Measurements from ENCODE around the gene FLYWCH1.

The FLYWCH1 gene

DNA sequence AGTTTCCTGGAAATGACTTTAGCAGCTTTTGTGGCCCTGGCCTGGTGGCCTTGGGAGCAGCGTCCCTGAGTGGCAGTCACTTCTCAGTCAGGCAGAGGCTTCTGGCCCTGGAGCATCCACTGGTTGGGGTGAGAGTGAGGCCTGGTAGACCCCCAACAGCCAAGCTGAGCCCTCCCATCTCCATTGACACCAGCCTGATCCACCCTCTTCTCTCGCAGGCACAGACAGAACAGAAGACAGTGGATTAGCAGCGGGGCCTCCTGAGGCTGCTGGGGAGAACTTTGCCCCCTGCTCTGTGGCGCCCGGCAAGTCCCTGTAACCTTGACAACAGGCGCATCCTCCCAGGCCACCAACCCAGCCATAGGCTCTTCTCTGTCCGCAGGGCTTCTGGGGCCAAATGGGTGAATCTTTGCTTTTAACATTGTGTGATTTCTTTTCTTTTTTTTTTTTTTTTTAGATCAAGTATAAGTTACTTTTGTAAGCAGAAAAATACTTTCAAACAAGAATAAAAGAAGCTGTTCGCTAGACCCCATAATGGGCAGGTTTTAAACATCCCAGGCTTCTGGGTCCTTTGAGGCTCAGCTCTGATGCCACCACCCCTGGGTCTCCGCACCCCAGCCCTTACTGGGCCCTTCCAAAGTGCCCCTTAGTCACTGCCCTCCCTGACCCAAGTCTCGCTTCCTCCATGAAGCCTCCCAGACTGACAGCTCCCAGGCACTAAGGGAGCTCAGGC lies 12.7 kb upstream of the FLYWCH1 start:
- no peak for DNase-seq (ENCODE audit: low read depth in 4 of 4, low spot score in 1 of 4)

DNA sequence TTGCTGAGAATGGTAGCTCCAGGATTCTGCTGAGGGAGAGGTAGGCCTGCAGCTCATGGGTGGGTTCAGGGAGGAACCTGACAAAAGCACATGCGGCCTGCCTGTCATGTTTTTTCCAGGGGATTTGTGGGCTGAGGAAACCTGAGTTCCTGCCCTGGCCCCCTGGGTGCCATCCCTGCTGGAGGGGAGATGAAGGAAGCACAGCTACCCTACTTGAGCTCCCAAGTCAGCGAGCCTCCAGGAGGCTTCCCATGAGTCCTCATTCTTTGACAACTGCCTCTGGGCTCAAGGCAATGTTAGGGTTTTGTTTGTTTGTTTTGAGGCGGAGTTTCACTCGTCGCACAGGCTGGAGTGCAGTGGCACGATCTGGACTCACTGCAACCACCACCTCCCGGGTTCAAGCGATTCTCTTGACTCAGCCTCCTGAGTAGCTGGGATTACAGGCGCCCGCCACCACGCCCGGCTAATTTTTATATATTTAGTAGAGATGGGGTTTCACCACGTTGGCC lies 12.1 kb upstream of the FLYWCH1 start:
- no peak for DNase-seq (ENCODE audit: low read depth in 4 of 4, low spot score in 1 of 4)

DNA sequence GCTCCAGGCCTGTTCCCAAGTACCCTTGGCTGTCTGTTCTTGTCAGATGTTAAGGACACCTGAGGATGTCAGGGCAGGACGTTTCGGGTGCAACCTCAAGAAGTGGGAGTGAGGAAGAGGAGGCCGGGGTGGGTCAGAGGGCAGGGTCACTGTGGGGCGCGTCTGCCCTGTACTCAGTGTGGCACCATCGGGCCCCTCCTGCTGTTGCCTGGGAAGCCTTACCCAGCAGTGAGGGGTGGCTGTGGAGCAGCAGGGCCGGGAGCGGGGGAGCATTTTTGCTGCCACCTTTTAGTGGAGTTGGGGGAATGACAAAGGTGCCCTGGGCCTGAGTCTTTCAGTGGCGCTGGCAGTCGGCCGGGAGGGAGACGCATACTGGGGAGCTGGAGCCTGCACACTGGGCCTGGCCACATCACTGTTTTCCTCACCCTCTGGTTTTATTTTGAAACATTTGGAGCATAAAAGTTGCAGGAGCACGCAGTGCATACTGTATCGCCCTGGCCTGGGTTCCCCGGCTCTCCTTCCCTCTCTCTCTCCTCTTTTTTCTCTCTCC lies 11.1 kb upstream of the FLYWCH1 start:
- no peak for DNase-seq (ENCODE audit: low read depth in 4 of 4, low spot score in 1 of 4)

DNA sequence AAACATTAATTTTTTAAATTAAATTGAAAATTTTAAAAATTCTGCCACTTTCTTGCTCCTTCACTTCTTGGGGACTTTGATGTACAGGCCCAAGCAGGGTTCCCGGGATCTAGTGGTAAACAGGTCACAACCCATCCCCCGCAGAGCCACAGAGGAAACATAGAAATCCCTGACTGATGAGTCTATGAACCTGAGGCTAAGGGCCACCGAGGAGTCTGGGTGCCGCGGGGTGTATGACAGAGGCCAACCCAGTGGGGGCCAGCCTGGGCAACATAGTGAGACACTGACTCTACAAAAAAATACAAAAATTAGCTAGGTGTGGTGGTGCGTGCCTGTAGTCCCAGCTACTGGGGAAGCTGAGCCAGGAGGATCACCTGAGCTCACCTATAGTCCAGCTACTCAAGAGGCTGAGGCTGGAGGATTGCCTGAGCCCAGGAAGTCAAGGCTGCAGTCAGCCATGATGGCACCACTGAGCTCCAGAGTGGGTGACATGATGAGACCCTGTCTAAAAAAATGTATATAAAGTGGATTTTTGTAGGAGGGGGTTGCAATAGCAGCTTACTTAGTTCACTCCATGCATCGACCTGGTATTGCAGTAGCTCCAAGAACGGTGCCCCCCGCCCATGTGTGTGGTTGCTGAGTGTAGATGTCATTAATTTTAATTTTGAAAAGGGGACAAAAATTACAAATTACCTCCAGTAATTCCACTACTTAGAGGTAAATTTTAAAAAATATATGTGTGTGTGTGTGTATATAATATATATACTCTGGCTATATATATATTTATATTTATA lies 9.2 kb upstream of the FLYWCH1 start:
- no peak for DNase-seq (ENCODE audit: low read depth in 4 of 4, low spot score in 1 of 4)

DNA sequence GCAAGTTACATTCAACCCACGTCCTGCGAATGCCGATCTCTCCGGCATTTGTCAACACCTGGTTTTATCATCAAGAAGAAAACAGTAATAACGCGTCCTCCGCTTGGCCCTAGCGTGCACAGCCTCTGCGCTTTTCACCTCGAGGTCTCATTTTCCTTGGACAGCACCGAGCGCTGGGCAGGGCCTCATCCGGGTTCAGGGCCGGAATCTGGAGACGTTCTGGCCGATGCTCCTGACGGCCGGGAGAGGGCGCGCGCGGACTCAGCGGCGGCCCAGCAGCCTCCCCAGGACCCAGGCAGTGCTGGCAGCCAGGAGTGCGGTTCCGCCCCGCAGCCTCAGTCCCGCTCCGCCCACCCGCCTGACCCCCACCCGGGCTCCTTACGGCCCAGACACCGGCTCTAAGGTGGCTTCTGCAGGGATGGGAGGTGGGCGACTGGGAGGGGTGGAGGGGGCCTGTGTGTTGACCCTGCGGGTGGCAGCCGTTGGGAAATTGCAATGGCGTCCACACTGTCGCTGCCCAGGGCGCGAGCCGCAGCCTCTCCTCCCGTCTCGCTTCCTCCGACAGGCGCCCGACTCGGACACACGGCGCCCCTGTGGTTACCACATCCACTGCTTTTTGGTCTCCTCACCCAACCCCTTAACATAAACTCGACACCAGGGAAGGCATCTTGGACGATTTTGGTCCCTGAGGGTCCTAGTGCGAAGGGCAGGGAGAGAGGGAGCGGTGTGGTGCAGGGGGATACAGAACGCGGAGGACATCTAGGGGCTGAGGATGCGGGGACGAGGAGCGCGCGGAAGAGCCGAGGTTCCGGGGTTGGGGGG lies 7.4 kb upstream of the FLYWCH1 start:
- peak; percentile 55 to 65 (median 60) for DNase-seq (ENCODE audit: low read depth in 4 of 4, low spot score in 1 of 4)

DNA sequence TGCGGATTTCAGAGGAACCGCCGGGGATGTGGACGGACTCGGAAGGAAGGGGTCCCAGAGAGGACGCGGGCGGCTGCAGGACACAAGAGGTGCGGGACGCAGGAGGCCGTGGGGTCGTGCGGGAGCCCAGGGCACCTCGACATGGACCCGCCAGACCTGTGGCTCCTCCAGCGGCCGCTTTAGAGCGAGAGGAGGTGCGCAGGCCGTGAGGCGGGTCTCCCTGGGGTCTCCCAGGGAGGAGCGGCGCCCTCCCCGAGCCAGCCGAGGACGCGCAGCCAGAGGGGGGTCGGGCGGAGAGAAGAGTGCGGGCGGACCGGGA lies 6.8 kb upstream of the FLYWCH1 start:
- no peak for DNase-seq (ENCODE audit: low read depth in 4 of 4, low spot score in 1 of 4)

DNA sequence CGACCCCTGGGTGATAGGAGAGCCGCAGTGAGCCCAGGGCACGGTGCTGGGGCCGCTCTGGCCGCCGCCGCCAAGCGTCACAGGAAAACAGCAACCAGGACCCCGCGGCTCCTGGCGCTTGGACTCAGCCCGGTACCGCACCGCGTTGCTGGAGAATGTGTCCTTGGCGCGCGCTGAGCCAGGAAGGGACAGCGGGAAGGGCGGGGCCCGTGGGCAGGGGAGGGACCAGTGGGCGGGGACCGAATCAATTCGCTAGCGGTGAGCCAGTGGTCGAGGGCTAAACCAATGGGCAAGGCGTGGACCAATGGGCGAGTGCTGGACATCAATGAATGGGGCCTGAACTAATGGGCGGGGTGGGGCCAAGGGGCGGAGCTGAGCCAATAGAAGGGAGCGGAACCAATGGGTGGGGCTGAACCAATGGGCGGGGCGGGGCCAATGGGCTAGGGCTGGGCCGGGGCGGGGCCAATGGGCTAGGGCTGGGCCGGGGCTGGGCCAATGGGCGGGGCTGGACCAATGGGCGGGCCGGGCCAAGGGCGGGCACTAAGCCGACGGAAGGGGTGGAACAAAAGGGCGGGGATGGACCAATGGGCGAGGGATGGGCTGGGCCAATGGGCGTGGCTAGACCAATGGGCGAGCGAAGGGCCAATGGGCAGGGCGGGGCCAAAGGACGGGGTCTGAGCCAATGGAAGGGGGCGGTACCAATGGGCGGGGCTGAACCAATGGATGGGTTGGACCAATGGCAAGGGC lies 6.3 kb upstream of the FLYWCH1 start:
- DNase-seq (ENCODE audit: low read depth in 4 of 4, low spot score in 1 of 4): peak; percentile 83 to 98 (median 92)

DNA sequence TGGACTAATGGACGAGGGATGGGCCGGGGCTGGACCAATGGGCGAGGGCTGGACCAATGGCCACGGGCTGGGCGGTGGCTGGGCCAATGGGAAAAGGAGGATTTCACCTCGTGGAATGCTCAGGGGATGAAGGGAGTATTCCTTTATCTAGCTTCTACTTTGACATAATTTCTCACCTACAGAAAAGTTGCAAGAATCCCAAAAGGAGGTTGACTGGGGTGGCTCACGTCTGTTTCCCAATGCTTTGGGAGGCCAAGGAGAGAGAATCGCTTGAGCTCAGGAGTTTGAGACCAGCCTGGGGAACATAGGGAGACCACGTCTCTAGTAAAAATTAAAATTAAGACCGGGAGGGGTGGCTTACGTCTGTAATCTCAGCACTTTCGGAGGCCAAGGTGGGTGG lies 5.7 kb upstream of the FLYWCH1 start:
- DNase-seq (ENCODE audit: low read depth in 4 of 4, low spot score in 1 of 4): no peak

DNA sequence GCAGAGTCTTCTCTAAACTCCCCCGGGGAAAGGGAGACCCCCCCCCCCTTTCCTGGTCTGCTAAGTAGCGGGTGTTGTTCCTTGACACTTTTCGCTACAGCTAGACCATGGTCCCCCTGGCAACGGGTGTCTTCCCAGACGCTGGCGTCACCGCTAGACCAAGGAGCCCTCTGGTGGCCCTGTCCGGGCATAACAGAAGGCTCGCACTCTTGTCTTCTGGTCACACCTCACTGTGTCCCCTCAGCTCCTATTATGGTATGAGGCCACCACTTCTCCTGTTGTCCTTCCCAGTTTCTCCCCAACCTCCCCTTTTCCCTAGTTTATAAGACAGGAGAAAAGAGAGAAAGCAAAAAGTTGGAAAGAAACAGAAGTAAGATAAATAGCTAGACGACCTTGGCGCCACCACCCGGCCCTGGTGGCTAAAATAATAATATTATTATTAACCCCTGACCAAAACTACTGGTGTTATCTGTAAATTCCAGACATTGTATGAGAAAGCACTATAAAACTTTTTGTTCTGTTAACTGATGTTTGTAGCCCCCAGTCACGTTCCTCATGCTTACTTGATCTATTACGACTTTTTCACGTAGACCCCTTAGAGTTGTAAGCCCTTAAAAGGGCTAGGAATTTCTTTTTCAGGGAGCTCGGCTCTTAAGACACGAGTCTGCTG lies 4.5 kb upstream of the FLYWCH1 start:
- peak in 2 of 4 experiments; percentile 19 to 32 for DNase-seq (ENCODE audit: low read depth in 4 of 4, low spot score in 1 of 4)

DNA sequence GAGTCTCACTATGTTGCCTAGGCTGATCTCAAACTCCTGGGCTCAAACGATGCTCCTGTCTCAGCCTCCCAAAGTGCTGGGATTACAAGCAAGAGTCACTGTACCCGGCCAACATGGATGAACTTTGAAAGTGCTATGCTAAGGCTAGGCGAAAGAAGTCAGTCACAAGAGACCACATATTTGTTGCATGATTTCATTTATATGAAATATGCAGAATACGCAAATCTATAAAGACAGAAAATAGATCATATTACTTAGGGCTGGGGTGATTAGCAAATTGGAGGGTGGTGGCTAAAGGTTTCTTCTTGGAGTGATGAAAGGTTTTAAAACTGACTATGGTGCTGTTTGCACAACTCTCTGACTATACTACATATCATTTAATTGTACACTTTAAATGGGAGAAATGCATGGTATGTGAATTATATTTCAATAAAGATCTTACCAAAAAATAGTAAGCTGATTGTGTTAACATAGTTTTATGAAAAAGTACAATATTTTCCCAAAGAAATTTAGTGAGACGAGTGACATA lies 1.2 kb upstream of the FLYWCH1 start:
- no peak for DNase-seq (ENCODE audit: low read depth in 4 of 4, low spot score in 1 of 4)

DNA sequence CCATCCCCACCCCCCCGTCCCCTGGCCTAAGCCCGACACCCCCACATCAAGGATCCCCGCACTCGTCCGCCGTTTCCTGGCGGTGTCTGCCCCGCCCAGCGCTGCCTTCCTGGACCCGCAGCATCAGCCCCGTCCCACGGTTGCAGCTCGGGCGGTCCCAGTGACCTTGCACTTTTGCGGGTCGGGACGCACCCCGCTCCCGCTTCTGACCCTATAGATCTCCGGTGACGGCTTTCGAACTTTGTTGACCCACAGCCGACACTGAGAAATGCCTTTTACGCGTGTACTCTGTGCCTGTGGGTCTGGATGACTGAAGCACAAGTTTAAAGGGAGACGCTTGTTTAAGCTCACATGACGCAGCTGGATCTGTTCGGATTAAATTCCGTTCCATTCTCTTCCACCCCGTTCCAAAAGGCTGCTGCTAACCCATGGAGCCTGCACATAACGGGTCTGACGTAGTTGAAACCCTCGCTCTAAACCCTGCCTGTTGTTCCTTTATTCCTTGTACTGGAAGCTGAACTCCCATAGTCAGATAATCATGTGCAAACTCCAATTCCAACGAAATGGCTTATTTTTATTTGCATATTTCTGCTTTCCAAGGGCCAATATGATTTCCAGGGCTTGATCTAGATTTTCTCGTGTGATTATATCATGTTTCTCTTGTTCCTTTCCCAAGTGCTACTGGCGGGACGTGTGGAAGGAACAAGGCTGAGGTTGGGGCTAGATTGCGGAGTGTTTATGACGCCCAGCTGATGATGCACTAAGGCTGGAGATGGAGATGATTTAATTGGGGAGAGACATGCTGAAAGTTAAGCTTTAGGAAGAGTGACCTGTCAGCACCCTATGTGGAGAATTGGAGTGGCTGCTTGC lies 834 bp downstream of the FLYWCH1 start:
- DNase-seq (ENCODE audit: low read depth in 4 of 4, low spot score in 1 of 4): peak in 2 of 4 experiments; percentile 6 to 27

DNA sequence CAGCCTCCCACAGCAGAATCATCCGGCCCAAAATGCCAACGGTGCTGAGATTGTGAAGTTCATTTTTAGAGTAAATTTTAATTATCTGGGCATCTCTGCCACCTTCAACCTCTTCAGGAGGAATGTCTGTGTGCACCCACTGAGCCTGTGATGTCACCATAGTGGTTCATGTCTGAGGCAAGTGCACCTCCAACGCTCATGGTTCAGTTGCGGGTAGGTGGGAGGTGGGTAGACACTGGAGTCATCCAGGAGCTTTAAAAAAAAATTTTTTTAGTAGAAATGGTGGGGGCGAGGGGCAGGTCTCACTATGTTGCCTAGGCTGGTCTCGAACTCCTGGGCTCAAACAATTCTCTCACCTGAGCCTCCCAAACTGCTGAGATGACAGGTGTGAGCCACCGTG lies 1.9 kb downstream of the FLYWCH1 start:
- DNase-seq (ENCODE audit: low read depth in 4 of 4, low spot score in 1 of 4): no peak

DNA sequence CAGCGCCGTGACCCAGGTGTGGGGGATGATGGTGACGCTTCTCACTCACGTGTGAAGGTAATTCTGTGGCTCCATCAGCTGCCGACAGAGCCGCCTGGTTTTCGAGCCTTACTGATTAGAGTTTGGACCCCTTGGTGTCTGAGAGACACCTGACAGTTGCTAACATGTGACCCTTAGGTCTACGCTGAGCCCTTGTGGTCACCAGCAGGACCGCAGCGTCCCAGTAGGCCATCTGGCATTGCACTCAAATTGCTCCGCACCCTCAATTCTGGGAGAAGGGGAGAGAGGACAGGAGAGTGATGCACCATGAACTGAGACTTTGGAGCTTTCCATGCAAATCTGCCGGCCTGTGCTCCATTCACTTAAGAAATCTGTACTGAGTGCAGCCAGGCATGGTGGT lies 2.5 kb downstream of the FLYWCH1 start:
- DNase-seq (ENCODE audit: low read depth in 4 of 4, low spot score in 1 of 4): no peak

DNA sequence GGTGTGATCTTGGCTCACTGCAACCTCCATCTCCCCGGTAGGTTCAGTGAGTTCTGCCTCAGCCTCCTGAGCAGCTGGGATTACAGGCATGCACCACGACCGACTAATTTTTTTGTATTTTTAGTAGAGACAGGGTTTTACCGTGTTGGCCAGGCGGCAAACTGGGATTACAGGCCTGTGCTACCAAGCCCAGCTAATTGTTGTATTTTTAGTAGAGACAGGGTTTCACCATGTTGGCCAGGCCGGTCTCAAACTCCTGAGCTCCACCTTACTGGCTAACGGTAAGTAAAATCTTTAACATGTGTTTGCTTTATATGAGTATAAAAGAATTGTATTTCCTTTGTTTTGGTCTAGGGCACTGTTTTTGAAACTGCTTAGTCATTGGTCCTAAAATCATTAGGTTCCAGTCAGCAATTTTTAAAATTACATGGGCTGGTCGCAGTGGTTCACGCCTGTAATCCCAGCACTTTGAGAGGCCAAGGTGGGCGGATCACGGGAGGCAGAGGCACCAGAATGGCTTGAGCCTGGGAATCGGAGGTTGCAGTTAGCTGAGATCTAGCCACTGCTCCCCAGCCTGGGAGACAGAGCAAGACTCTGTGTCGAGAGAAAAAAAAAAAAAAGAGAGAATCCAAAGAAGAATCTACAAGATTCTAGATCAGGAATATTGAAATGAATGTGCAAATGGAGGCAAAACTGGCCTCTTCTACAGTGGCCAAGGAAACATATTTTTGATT lies 3.6 kb downstream of the FLYWCH1 start:
- DNase-seq (ENCODE audit: low read depth in 4 of 4, low spot score in 1 of 4): no peak

DNA sequence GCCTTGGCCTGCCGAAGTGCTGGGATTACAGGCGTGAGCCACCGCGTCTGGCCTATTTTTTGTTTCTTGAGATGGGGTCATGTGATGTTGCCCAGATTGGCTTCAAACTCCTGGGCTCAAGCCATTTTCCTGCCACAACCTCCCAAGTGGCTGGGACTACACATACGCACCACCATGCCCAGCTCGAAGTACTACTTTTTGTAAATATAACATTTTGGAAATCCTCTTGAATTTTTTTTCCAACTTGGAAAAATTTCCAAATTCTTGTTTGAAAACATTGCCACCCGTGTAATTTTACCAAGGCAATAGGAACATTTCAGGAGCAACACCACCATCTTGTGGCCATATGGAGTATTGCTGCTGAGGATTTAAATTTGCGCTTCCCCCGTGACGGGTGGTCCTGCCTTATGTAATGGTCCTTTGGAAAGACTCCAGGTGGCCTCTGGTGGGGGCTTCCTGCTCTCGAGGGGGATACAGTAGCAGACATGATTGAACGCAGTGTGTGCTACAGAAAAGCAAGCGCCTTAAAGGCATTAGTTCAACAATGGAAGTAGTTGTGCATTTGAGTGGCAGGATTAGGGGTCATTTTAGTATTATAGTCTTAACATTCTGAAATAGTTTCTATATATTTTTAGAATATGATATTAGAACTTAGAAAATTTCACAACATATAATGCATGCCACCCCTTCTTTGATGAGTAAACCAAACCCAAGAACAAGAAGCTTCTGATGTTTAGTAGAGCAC lies 8.0 kb downstream of the FLYWCH1 start:
- peak in 3 of 4 experiments; percentile 30 to 49 (median 32) for DNase-seq (ENCODE audit: low read depth in 4 of 4, low spot score in 1 of 4)

DNA sequence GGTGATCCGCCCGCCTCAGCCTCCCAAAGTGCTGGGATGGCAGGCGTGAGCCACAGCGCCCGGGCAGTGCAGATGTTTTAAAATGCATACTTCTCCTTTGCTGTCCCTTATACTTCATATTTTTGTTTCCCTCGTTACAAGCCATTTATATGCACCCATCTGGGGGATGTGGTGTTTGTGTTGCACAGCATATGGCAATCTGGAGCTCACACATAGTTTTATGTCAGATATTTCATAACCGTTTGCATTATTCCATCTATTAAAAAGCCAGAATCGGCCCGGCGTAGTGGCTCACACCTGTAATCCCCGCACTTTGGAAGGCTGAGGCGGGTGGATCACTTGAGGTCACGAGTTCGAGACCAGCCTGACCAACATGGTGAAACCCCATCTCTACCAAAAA lies 11.8 kb downstream of the FLYWCH1 start:
- no peak for DNase-seq (ENCODE audit: low read depth in 4 of 4, low spot score in 1 of 4)

DNA sequence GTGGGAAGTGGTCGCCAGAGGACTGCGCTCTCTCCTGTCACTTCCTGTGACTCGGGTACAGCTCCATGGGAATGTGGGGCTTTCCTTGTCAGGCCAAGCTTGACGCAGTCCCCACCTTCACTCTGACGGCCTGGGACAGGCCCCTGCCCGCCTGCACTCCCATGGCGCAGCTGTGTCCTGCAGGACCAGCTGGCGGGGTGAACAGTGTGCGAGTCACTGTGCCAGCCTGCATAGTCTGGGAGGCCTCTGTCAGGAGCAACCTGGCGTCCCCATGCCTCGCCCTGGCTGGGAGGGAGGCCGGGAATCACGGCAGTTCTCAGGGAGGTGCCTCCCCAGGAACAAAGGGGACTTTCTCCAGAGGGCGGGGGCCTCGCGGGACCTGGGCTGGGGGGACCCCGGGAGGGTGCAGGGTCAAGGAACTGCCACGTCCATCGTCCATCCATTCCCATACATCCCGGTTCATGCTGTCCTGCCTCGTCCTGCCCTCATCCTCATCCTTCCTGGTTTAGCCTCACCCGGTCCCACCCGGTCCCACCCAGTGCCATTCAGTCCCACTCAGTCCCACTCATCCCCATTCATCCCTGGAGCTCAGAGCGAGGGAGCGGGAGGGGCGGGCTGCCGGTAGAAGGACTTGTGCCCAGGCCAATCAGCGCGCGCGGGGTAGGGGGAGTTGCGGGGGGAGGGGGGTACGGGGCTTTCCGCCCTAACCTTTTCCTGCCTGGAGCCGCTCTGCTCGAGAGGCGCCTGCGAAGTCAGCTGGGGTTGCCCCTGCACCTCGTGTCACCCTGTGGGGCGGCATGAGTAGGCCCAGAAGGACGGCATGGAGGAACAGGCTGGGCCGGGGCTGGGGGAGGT lies 13.4 kb downstream of the FLYWCH1 start:
- DNase-seq (ENCODE audit: low read depth in 4 of 4, low spot score in 1 of 4): no peak
